Mucosa of descending colon (tissue), 3 donors: ENCODE results near the gene CDRT4. TPM values are rescaled to one million over a fixed set of nuclear protein-coding genes. Genes with fewer than 3 reads are reported as not detected.

Experiments
- ATAC-seq: fragments of 200-7000 bp; cut with Tn5 transposase; one replicate; pipeline ENCODE4 v1.9.1; 2020; ENCODE audit warnings: mild to moderate bottlenecking, moderate library complexity
- DNase-seq, 3 donors: peaks; one replicate each; pipeline ENCODE4 v3.0.0-alpha.2; 2020
- H3K36me3 ChIP-seq: fragments of 200-600 bp; one replicate; pipeline ENCODE4 v1.8.0; 2021; ENCODE audit warnings: low read depth, mild to moderate bottlenecking
- H3K4me1 ChIP-seq: fragments of 200-600 bp; one replicate; pipeline ENCODE4 v1.8.0; 2021; ENCODE audit warnings: low read depth, mild to moderate bottlenecking
- H3K4me3 ChIP-seq: fragments of 200-600 bp; one replicate; pipeline ENCODE4 v1.8.0; 2021; ENCODE audit warnings: mild to moderate bottlenecking
- H3K9me3 ChIP-seq: fragments of 200-600 bp; one replicate; pipeline ENCODE4 v1.8.0; 2021; ENCODE audit warnings: mild to moderate bottlenecking
- CTCF ChIP-seq: fragments of 200-600 bp; IDR thresholded peaks from one replicate; pipeline ENCODE4 v1.8.0; 2022; ENCODE audit warnings: antibody characterized with exemption, mild to moderate bottlenecking
- intact Hi-C, 2 donors: fragments of 100-400 bp; cut with DNase I in 1 of 2; cut with micrococcal nuclease in 1 of 2; formaldehyde crosslinking; loops; one replicate each; pipeline versions ENCODE4 v1.11.0 to v1.11.1; 2022; cut with DNase I, micrococcal nuclease
- long read RNA-seq, 2 donors: library from polyadenylated mRNA; unstranded; transcript quantifications; one replicate each; pipeline ENCODE4 v2.0.0, GENCODE V29; 2019 to 2021
- total RNA-seq, 3 donors: library from RNA; stranded (reverse); fragmentation: NEBNext Ultra II Directional in 2 of 3; extraction: Animal tissue kit (Norgen Biotek cat#: 25700) in 2 of 3; gene quantifications; one replicate each; pipeline versions ENCODE4 v1.2.1 to v1.2.4, GENCODE V29; 2021 to 2023
- donor health status: DM: no; HTN: no; CAD: no; lungs with moderate emphysema.
- donor health status: DM: no; HTN: no; CAD: no.
- donor health status: DM: no; HTN: yes; CAD: no.

The CDRT4 gene
- total RNA-seq: 10 to 100 TPM in 1 of 3 donors, 1 to 10 TPM in 2; 4.8 to 17.5 (median 5.7) TPM
- long read RNA-seq, donor 1, partial matches to known transcripts: 0 of 1 reads
- long read RNA-seq, donor 1, other reads (novel, unspliced or antisense): 0 of 1 reads
- long read RNA-seq, donor 2, partial matches to known transcripts: 0 of 1 reads
- long read RNA-seq, donor 2, other reads (novel, unspliced or antisense): 0 of 1 reads

GRCh38 chr17:15467592-15467991 lies at the start of gene CDRT4:
CDRT4 (minus strand) TSS chr17:15467621; CDS start chr17:15440238, 27,383 bp downstream.
- ATAC-seq (no peak), DNase-seq (no peak)
- no peak within 1 kb of the TSS for H3K4me3 ChIP-seq
- H3K36me3 ChIP-seq: no peaks in the 10 kb centered on the region
- peaks cover 12% of the 10 kb centered on the region for H3K4me1 ChIP-seq
- no peak for TF ChIP-seq CTCF
- no peaks in the 10 kb centered on the region for H3K9me3 ChIP-seq
- intact Hi-C loops: no loop called here

- H3K4me1 ChIP-seq: peaks cover 13% of the 10 kb centered on the region
- no peaks in the 10 kb centered on the region for H3K9me3 ChIP-seq
- intact Hi-C loops: no loop called here
- DNase-seq (no peak), ATAC-seq (no peak)
- H3K36me3 ChIP-seq: no peaks in the 10 kb centered on the region
- no peak for TF ChIP-seq CTCF
- H3K4me3 ChIP-seq: no peak overlapping the region
These were observed 48.7 kb upstream of the CDRT4 start for GRCh38 chr17:15516150-15516549.

- H3K4me1 ChIP-seq: peaks cover 19% of the 10 kb centered on the region
- no peaks in the 10 kb centered on the region for H3K9me3 ChIP-seq
- ATAC-seq (peak; percentile 58), DNase-seq (no peak)
- no peaks in the 10 kb centered on the region for H3K36me3 ChIP-seq
- intact Hi-C loops: no loop called here
- no peak for TF ChIP-seq CTCF
- H3K4me3 ChIP-seq: no peak overlapping the region
These were observed 47.0 kb upstream of the CDRT4 start for GRCh38 chr17:15514469-15514868.

- Histone ChIP-seq H3K4me1 (peaks cover 19% of the 10 kb centered on the region), H3K4me3 (no peak overlapping the region), H3K9me3 (no peaks in the 10 kb centered on the region), H3K36me3 (no peaks in the 10 kb centered on the region)
- no peak for TF ChIP-seq CTCF
- DNase-seq (no peak), ATAC-seq (no peak)
- intact Hi-C loops: no loop called here
These were observed 46.5 kb upstream of the CDRT4 start for GRCh38 chr17:15513856-15514459.

- DNase-seq: no peak
- no peaks in the 10 kb centered on the region for H3K36me3 ChIP-seq
- no peak for ATAC-seq
- intact Hi-C loops: no loop called here
- TF ChIP-seq CTCF: no peak
- H3K4me1 ChIP-seq: peaks cover 19% of the 10 kb centered on the region
- H3K9me3 ChIP-seq: no peaks in the 10 kb centered on the region
- no peak overlapping the region for H3K4me3 ChIP-seq
These were observed 45.8 kb upstream of the CDRT4 start for GRCh38 chr17:15513058-15513791.
